HG03135 (cell line): ENCODE data around the gene DOCK4.

Source experiments
- ATAC-seq: cut with Tn5 transposase; IDR thresholded peaks from one replicate; pipeline ENCODE4 v1.9.1; 2021; ENCODE audit warnings: mild to moderate bottlenecking, moderate library complexity; ENCODE audit not compliant: unreplicated experiment

The DOCK4 gene

DNA sequence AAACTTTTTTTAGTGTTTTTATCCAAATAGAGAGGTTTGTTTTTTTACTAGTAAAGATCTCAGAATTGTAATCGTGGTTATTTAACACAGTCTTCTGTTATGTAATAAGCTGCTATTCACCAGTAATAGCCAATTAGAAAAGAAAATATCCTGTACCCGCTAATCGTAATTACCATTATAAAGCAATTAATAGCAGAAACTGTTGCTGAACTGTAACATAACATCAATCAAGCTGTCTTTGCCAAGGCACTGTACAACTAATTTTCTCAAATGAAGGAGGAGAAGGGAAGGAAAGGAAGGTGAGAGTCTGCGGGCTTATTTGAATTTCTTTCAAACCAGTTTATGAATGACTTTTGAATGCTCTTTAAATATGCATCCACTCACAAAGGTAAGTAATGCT is 9.6 kb upstream of the DOCK4 start:
- no peak for ATAC-seq

DNA sequence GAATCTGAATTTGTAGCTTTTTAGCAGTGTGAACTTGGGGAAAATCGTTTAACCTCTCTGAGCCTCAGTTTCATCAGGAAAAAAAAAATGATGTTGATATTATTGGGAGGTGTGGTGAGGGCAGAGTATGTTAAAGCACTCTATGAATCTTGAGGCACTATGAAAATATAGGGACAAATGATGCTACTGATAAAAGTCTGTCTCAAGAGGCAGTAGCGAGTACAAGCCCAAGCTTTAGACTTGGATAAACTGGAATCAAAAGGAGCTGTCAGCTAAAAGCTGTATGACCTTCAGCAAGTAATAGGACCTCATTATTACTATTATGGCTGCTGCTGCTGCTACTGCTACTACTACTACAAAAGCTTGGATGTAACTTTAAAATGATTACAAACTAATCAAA is 8.7 kb upstream of the DOCK4 start:
- no peak for ATAC-seq

DNA sequence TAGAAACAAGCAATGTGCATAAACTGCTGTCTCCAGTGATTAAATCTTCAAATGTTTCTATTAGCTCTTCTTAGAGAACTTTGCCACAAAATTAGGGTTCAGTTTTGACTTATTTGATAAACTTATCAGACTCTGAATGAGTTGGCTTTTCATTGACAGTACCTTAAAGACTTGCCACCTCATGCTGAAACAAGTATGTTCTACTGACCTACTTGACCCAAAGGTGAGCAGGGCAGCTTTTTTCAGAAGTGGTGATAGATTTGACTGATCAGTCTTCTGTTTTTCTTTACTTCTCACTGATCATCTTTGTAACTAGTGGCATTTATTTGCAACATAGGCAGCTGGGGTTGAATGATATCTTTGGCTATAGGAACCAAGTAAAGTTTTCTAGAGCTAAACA is 8.1 kb upstream of the DOCK4 start:
- ATAC-seq: no peak

DNA sequence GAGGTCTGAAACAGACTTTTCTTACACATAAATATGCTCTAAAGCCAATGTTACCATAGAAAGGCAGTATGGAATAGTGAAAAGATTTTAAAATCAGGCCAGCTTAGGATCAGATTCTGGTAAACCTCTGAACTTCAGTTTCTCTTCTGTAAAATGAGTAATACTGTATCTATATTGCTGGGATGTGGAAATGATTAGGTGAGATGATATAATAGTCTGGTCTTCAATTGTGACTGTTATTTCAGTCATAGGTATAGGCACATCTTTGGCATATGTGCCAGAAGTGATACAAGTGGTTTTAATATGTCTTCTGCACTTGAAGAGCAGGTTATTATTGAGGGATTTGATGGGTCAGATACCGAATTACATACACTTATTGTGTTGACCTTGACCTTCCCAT is 7.5 kb upstream of the DOCK4 start:
- no peak for ATAC-seq

DNA sequence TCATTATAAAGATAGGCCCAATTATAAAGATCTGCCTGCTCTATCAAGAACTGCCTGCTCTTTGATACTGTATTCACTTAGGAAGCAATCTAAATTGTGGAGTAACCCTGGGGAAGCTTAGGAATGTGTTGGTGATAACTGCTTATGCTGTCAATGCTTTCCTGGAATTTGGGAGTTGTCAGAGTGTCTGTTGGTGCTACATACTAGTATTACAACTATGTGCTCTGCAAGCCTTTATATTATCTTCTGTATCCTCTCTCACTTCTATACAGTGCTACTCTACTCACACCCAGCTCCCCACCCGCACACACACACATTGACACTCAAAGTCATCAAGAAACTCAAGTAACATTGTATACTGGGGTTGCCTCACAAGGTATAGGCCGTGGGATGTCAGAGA is 6.4 kb upstream of the DOCK4 start:
- no peak for ATAC-seq

DNA sequence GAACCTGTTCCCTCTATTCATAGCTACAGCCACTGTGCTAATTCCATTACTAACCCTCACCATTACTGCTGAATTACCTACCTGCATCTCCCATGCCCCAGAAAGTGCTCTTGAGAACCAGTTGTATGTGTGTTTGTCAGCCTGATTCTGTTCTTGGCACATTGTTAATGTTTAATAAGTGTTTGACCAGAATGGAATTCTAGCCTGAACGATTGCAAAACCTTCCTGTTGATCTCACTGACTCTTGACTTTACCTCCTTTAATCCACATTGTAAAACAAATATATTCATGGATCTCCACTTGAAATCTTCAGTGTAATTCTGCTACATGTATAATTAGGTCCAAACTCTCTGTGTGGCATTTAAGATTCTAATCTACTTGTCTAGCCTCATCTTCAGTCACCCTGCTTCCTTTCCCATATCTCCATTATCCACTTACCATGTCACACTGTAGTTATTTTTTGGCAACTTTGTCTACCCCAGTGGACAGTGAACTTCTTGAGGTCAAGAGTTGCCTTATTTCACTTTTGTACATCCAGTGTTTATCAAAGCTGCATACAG is 5.2 kb upstream of the DOCK4 start:
- ATAC-seq: no peak

DNA sequence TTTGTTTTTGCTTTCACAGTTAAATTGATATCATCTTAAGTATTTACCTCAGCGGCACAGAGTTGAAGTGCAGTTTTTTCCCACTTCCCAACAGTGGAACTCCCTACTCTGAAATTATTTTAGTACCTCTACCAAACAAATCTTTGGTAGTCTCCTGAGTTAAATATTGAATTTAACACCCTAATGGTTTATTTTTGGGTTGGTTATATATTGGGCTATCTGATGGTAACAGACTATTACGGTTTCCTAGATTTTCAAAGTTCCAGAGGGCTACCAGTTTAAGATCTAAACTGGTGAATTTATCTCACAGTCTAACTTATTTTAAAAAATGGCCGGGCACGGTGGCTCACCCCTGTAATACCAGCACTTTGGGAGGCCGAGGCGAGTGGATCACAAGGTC is 1.6 kb upstream of the DOCK4 start:
- ATAC-seq: no peak

DNA sequence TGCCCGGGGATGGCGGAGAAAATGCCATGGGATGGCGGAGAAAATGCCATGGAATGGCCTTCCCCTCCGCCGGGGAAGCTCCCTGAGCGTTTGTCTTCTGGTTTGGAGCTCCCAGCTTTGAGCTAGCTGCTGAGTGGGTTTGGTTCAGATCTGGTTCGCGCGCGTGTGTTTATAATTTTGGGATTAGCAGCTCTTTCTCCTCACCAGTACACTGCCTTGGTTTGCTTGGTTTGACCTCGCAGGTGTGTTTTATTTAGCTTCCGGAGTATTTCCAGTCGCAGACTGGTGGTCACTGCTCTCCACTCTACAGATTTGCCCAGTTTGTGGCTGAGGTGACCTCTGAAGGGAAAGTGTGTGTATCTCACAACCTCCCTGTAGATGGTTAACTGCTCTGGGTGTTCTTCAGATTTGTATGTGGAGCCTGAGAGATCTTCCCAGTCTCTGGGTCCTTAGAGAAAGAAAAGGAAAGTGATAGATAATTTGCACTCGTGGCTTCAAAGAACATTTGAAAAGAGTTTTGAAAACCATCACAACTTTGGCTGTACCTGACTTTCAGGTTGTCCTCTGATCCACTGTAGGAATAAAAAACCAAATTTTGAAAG is 893 bp upstream of the DOCK4 start:
- ATAC-seq: no peak

DNA sequence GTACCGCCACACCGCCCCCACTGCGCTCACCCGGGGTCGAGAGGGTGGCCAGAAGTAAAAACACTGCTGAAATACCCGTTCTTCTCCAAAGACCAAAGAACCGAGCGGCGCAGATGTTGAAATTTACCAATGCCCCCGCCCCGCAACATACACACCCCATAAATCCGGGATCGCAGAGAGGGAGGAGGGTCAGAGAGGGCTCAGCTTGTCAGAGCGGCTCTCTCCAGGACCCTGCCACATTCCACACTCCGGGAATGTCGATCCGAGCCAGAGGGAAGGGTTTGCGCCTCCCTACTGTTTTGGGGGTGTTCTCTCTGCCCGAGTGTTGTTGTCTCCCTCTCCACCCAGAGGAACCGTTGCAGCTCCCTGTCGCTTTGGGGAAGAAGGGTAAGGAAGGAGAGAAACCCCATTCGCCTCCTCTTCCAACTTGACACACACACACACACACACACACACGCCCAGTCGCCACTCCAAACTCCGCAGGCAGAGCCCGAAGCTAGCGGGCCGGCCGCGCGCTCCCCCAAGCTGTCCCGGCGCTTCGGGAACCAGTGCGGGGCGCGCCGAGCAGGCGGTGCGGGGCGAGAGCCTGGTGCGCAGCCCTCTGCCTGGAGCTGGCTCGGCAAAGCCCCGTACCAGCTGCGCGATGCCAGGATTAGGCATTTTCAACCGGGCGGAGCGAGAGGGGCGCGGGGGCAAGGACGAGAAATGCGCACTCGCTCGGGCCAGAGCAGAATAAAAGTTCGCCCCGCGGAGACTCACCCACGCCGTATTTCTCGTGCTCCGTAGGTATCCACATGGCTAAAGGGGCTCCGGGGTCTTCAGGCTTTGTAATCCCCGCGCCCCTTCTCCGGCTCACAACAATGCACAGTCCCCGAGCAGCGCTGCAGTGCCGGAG is 609 bp downstream of the DOCK4 start:
- peak; percentile 18 for ATAC-seq

DNA sequence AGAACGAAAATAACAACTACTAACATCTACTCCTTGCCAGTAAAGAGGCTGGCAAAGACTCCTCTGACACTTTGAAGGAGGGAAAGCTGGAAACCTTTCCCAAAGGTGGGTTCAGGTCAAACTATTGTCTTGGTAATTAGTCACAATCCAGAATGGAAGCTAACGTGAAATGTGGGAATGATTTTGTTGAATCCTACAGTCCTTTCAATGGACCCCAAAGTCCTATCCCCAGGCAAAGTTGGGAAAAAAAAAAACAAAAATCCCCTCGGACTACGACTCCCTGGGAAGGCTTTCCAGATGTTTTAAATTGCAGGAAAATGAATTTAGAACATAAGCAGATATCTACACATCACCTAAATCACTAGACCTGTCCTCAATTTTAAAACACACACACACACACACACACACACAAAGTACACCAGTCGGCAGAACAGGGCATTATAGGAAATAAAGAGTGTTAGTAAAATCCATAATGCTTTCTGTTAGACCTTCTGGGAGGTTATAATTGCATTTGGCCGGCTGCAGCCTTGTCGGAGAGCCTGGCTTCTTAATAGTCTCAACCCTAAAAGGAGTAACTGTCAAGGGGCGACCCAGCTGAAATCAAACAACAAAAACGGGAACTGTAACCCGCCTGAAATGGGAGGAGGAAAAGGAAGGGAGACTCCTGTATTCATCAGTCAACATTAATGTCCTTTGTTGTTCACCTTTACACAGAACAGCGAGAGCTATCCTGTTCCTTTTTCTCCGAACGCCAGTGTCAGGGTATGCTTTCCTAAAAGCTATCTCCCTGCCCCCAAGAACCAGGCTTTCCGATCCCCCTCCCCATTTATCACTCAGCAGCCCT is 1.5 kb downstream of the DOCK4 start:
- no peak for ATAC-seq

DNA sequence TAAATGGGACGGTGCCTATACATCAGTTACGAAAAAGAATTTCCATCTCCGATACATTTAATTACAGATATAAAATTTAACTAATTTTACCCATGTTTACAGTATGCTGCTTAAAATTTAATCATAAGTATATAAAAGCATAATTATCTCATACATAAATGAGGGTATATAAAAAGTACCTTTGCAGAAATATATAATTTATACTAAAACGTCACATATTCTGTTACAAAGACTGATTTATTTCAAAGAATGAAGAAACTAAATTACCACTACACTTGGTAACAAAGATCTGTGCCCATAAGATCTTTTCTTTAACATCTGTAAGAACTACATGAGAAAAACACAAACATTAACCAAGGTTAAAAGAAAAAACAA is 2.8 kb downstream of the DOCK4 start:
- ATAC-seq: no peak

DNA sequence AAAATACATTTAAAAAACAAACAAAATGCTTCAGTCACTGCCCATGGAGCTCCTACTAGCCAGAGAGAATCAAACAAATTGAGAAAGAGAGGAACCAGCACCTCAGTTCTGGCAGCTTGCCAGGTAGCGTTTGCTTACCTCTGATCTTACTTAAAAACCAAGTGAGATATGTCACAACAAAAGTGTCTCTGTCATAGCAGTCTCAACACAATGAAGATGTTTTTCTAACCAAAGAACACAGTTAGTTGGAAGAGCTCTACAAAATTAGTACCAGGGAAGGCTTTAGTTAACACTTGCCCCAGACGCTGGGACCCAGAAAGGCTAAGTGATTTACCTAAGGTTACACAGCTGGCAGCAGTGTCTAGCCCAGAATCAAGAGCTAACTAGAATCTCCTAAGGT is 3.4 kb downstream of the DOCK4 start:
- ATAC-seq: no peak

DNA sequence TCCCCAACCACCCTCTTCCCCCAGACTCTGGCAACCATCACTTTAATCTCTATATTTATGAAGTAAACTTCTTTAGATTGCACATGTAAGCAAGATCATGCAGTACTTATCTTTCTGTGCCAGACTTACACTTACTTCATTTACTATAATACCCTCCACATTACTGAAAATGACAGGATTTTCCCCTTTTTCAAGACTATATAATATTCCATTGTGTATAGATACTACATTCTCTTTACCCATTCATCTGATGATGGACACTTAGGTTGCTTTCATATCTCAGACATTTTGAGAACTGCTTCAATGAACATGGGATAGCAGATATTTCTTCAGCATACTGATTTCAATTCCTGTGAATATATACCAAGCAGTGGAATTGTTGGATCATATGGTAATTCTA is 4.4 kb downstream of the DOCK4 start:
- ATAC-seq: no peak

DNA sequence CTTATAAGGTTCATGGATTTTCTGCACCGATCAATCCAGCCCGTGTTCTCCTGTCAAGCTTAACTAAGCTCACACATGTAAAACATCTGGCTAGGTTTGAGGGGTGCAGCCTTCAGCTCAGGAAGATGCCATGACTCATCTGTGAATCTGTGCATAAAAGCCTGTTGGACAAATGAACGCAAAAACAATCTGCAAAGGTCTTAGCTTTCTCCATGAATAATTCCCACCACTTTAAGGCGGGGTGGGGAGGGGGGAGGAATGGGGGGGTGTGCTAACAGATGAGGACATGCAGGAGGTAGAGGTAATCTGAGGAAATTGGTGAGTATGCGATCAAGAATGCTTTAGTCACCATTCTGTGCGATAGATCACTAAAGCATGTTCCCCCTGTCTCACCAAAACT is 4.8 kb downstream of the DOCK4 start:
- no peak for ATAC-seq

DNA sequence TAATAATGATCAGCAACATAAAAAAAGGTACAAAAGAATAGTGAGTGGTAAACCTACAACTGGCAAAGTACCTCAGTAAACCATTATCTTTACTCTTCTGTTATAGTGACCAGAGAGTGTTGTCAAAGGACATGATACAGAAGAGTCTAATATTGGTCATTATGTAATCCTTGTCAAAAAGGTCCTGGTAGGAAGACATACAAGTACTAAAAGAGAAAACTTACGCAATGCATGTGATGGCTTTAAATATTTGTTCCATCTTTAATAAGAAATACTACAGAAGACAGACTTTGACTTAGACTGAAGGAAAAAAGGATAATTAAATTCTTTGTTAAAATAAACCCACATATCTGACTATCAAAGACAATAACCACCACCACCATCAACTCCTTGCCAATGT is 6.5 kb downstream of the DOCK4 start:
- no peak for ATAC-seq

DNA sequence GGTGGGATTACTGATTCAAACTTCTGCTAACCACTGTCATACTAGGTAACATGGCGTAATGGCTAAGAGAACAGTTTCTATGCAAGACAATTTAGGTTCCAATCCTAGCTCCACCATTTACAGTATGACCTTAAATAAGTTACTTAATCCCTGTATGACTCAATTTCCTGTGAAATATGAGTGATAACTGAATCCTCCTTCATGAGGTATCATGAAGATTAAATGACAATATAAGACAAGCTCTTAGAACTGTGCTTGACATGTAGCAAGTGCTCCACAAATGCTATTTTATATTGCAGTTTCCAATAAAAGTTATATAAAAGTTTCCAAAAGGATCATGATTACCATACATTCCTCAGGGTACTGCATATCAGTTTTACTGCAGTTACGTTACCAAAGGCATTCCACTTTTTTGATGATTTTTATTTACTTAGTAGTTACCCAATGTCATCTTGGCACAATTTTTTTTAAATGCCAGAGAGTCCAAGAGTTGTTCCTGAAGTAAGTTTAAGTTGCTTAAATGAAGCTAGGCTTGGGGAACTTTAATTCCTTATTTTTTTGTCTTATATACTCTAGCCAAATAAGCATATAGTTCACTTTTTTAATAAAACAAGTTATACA is 7.1 kb downstream of the DOCK4 start:
- no peak for ATAC-seq

DNA sequence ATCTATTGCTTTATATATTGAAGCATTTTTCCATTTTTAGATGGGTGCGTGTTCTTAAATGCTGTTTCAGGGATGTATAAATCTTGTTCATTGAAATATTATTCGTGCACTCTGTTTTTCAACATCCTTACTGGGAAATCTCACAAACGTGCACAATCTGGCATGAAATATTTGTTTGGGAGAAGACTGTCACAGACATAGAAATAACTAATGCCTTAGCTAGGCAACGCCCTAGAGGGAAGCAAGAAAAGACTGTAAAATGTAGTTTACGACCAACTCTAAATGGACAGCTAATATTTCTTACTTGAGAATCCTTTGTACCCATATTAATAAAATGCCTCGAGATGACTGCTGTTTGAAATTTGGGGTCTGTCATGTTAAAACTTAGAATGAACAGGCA is 8.9 kb downstream of the DOCK4 start:
- no peak for ATAC-seq

DNA sequence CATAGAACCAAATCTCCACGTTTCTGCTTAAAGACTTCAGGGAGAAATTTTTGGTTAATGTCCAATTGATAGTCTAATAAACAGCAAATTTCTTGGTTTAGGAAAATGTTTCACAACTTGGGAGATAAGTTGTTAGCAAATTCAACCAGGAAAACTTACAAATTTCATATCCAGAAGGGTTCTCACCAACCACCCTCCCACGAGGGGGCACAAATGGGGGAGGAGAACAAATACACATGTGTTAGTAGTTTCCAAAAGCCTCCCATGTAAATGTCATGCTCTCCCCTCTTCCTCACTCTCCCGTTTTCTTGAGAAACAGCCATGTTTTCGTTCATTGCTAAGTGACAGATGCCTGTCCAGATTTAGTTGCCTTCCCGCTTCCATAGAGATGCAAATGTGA is 10.5 kb downstream of the DOCK4 start:
- ATAC-seq: no peak

DNA sequence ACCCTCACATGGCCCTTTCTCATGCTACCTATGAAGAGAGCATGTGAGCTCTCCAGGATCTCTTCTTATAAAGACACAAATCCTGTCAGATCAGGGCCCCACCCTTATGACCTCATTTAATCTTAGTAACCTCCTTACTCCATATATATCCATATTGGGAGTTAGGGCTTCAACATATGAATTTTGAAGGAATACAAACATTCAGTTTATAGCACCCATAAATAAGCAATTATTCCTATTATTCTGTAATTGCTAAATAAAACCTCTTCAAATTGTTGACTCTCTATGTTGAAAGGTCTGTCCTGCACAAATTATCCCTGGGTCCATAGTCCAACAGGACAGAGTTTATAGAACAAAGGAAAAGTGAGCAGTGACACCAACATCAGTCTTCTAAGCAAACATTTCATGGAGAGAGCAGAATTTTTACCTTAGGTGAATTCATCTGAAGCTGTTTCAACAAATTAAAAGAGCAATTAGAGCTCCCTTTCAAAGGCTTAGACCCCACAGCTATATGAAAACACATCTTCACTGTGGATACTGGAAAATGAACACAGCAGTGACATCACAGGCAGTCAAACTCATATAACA is 12.2 kb downstream of the DOCK4 start:
- no peak for ATAC-seq

DNA sequence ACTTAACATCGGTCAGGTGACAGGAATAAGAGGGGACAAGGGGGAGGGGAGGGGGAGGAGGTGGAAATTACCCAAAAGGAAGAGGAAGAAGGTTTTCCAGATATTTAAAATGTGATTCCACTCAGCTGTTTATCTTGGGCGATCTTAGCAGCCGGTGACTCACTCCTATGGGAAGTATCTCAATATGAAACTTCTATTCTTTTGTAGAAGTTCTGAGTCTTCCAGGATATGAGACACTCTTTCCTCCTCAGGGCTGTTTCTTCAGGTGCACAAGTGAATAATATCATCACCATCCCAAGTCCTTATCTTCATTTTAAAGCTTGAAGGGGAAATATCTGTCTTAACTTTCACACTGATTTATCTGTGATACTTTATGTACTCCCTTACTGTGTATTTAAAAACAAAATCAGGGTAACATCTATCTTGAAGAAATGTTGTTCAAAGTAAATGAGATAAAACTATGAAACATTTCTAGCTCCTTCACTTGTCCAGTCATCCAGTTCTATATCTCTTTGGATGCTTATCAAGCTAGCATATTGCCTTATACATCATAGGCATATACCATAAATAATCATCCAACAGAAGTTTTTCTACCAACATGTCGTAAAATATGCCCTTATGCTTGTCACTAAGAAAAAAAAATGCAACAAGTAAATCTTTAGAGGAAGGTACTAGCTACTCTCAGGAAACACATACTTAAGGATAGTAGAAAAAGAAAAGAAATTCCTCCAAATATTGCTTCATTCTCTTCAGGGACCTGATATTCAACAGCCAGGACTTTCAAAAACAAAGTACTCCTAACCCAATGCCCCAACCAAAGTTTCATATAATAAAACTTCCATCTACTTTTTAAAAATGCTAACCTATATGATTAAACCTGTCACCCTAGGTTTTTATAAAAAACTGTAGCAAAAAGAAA is 13.7 kb downstream of the DOCK4 start:
- ATAC-seq: no peak
